ENCODE data around the gene GRB14. TPM values are rescaled to one million over a fixed set of nuclear protein-coding genes. Genes with fewer than 3 reads are reported as not detected.
"Not testable (repeated sequence)": the region's sequence is repeated elsewhere in the genome, so short reads cannot be mapped to it uniquely, and the experiment has no call there.

The GRB14 gene
- total RNA-seq, 1 experiment from 2014 or later: not detected

DNA sequence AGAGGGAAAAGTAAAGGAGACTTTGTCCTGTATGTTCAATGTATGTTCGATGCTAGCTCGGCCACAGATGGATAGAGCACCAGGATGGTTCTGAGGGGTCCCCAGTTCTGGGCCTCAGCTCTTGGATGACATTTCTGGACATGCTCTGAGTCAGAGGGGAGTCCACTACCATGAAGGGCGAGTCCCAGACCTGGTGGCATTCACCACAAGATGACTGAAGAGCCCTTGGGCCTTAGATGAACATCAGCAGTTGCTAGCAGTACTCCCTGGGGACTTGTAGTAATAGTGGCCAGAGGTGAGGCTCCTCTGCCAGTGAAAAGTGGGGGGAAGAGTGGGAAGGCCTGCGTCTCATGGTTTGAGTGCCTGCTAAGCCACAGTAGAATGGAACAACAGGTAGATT is 109.5 kb downstream of the GRB14 start:
- Histone ChIP-seq H3K27me3 (no peaks in the 10 kb centered on the region), H3K9me3 (replicated peaks) (0 out of 2 replicates have a peak, but pooled peaks cover 3% of the 10 kb centered on the region), H3K36me3 (no peaks in the 10 kb centered on the region), H3K4me3 (no peak overlapping the region), H3K4me1 (no peaks in the 10 kb centered on the region), H3K27ac (no peak overlapping the region)
- no peak for DNase-seq

DNA sequence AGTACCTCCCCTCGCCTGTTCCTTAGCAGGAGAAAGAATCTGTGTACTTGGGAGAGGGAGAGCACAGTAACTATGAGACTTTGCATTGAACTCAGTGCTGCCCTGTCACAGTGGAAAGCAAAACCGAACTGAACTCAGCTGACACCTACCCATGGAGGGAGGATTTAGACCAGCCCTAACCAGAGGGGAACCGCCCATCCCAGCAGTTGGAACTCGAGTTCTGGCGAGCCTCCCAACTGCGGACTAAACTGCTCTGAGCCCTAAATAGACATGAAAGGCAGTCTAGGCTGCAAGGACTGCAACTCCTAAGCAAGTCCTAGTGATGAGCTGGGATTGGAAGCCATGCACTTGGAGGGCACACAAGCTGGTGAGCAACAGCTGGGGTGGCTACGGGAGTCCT is 110.4 kb downstream of the GRB14 start:
- no peak for DNase-seq
- Histone ChIP-seq H3K9me3 (replicated peaks) (0 out of 2 replicates have a peak, but pooled peaks cover under 1% of the 10 kb centered on the region), H3K27ac (no peak overlapping the region), H3K4me3 (no peak overlapping the region), H3K36me3 (no peaks in the 10 kb centered on the region), H3K4me1 (no peaks in the 10 kb centered on the region), H3K27me3 (no peaks in the 10 kb centered on the region)

DNA sequence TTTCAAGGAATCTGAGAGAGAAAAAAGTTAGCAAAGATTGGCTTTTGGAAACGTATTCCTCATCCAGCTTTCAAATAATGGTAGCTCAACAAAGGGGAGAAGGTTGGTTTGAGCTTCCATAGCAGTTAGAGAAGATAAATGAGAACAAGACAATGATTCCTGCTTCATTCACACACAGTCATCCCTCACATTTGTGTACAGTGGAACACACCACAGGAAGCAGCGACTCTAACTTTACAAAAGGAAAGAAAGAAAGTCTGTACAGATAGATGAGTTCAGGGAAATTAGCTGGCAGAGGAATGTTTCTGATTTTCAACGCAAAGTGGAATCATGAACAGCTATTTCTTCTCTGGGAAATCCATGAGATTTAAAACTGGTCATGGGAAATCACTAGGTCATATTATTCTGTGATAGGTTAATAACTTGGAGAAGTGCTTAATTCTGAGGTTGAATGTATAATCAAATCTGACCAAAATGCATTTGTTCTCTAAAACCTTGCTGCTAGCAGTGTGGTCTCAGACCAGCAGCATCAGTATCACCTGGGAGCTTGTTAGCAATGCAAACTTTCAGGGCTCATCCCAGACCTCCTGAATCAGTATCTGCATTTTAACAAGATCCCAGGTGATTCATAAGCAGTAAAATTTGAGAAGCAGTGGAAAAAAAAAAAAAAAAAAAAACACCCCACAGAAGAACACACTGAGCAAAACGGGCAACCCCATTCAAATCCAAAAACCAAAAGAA is 112.0 kb downstream of the GRB14 start:
- no peak for DNase-seq
- Histone ChIP-seq H3K27me3 (no peaks in the 10 kb centered on the region), H3K36me3 (no peaks in the 10 kb centered on the region), H3K4me1 (no peaks in the 10 kb centered on the region), H3K4me3 (no peak overlapping the region), H3K27ac (no peak overlapping the region), H3K9me3 (replicated peaks) (no peaks in the 10 kb centered on the region)

- DNase-seq: peak; percentile 53 to 62
- H3K9me3 ChIP-seq (replicated peaks): no peaks in the 10 kb centered on the region
- no peaks in the 10 kb centered on the region for H3K36me3 ChIP-seq
- H3K4me1 ChIP-seq: no peaks in the 10 kb centered on the region
- no peak overlapping the region for H3K4me3 ChIP-seq
- no peaks in the 10 kb centered on the region for H3K27me3 ChIP-seq
- H3K27ac ChIP-seq: no peak overlapping the region
These were observed 117.0 kb downstream of the GRB14 start for GRCh38 chr2:164504253-164504652.

DNA sequence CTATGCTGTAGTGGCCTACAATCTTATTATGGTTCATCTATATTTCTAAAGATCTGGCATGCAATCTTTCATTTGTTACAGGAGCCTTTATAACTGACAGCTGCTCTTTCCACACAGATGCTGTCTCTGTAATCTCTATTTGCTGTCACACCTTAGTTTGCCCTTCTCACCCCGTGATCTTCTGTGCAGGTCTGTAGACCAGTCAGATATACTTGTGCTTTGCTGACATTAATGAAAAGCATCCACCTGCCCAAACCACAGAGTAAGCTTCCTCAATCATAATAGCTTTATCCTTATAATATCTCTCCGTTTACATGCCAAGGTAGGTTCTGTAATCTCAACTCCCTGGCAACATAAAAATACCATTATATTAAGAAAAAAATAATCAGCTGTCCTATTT is 122.4 kb downstream of the GRB14 start:
- no peaks in the 10 kb centered on the region for H3K4me1 ChIP-seq
- no peak for DNase-seq
- no peak overlapping the region for H3K27ac ChIP-seq
- no peaks in the 10 kb centered on the region for H3K9me3 ChIP-seq (replicated peaks)
- H3K36me3 ChIP-seq: no peaks in the 10 kb centered on the region
- H3K27me3 ChIP-seq: no peaks in the 10 kb centered on the region
- H3K4me3 ChIP-seq: no peak overlapping the region

DNA sequence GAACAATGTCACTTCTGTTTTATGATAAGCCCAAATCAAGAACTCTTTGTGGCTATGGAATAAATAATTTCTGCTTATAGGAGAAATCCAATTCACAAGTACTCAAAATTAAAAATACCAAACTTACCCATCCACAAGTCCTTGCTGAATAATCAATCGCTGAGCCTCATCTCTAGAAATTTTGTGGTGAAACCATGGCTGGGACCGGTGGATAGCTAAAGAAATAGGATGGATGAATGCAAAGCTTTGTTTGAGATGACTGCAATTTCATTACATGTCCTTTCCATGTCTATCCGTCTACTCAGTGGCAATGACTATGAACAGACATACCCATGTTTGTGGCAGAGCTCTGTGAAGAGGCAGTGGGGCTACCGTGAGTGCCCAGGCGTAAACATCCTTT is 124.4 kb downstream of the GRB14 start:
- Histone ChIP-seq H3K9me3 (replicated peaks) (no peaks in the 10 kb centered on the region), H3K27me3 (no peaks in the 10 kb centered on the region), H3K27ac (no peak overlapping the region), H3K4me3 (no peak overlapping the region), H3K36me3 (no peaks in the 10 kb centered on the region), H3K4me1 (no peaks in the 10 kb centered on the region)
- no peak for DNase-seq

GRCh38 chr2:164496421-164496820 is 124.9 kb downstream of the GRB14 start:
- Histone ChIP-seq H3K27ac (no peak overlapping the region), H3K9me3 (replicated peaks) (no peaks in the 10 kb centered on the region), H3K27me3 (no peaks in the 10 kb centered on the region), H3K4me1 (no peaks in the 10 kb centered on the region), H3K4me3 (no peak overlapping the region), H3K36me3 (no peaks in the 10 kb centered on the region)
- no peak for DNase-seq

DNA sequence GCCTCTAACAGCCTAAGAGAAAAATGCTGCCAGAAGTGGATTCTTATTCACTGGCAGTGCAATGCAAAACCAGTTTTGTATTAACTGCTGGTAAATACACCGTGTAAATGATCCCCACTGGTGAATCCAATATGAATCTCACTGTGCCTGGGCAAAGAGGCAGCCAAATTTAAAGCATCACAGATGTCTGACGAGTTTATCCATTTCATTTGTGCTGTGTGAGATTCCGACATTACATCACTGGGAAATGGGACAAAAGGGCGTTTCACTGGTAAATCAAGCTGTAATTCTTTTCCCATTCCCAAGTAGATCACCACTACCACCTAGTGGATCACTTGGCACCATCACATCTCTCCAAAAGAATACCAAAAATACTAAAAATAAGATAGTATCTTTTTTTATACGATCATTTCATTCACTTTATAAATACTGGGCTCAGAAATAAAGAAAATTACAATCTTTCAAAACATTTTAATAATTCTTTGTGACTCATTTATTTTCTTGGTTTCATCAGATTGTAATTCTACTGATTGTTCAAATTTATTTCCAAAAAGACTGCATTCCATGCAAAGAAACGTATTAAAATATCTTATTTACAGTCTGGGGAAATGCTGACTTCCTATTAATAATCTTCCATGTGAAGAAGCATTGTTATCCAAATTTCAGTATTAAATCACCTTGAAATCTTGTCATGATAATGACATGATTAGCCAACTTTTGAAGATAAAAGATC is 125.6 kb downstream of the GRB14 start:
- DNase-seq: peak in 1 of 2 experiments; percentile 65

GRCh38 chr2:164485541-164485940 is 135.7 kb downstream of the GRB14 start:
- H3K36me3 ChIP-seq: no peaks in the 10 kb centered on the region
- no peak overlapping the region for H3K4me3 ChIP-seq
- H3K27ac ChIP-seq: no peak overlapping the region
- H3K9me3 ChIP-seq (replicated peaks): no peaks in the 10 kb centered on the region
- no peaks in the 10 kb centered on the region for H3K4me1 ChIP-seq
- no peak for DNase-seq
- 0 out of 2 replicates have a peak, but pooled peaks cover 3% of the 10 kb centered on the region for H3K27me3 ChIP-seq

More for the DNA sequence above, 125.6 kb downstream of the GRB14 start:
- Histone ChIP-seq H3K9me3 (replicated peaks) (no peaks in the 10 kb centered on the region), H3K4me3 (no peak overlapping the region), H3K27ac (no peak overlapping the region), H3K27me3 (no peaks in the 10 kb centered on the region), H3K36me3 (no peaks in the 10 kb centered on the region), H3K4me1 (no peaks in the 10 kb centered on the region)

DNA sequence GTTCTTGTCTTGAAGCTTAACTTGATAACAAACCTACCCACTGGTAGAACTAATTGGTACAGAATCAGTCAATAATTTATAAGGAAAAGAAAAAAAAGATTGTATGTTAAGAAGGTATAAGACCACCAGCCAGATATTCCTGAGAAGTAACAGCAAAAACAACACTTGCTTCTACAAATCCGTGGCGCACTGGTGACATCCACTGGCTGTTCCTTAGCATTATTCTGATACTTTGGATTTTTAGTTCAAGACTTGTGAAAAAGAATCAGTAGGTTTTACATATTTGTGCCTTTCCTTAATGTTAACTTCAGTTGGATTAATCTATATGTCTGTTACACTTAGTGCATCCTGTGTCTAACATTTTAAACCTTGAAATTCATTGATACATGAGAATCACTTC is 141.8 kb downstream of the GRB14 start:
- Histone ChIP-seq H3K4me1 (no peaks in the 10 kb centered on the region), H3K27ac (no peak overlapping the region), H3K36me3 (no peaks in the 10 kb centered on the region), H3K9me3 (replicated peaks) (no peaks in the 10 kb centered on the region), H3K27me3 (no peaks in the 10 kb centered on the region), H3K4me3 (no peak overlapping the region)
- peak; percentile 4 to 47 for DNase-seq

GRCh38 chr2:164478205-164478604 is 143.1 kb downstream of the GRB14 start:
- no peak overlapping the region for H3K27ac ChIP-seq
- DNase-seq: no peak

DNA sequence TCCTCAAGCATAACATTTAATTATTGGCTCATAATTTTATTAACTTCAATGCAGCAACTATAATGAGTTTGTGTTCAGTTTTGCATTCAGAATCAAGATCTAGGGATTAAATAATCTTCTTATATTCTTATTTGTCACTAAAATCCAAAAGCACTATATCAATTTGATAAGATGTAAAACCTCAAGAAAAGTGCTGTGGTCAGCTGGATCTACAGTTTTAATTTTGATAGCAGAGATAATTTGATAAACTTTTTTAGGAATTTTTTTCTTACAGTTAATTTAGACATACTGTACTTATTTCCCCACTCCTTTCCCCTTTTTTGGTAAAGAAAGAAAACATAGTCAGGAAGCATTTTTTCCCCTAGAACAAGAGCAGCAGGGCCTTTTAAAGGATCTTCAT is 146.4 kb downstream of the GRB14 start:
- no peak overlapping the region for H3K4me3 ChIP-seq
- H3K27me3 ChIP-seq: no peaks in the 10 kb centered on the region
- H3K9me3 ChIP-seq (replicated peaks): no peaks in the 10 kb centered on the region
- H3K36me3 ChIP-seq: no peaks in the 10 kb centered on the region
- no peak for DNase-seq
- no peaks in the 10 kb centered on the region for H3K4me1 ChIP-seq
- no peak overlapping the region for H3K27ac ChIP-seq

More at GRCh38 chr2:164478205-164478604, 143.1 kb downstream of the GRB14 start:
- Histone ChIP-seq H3K36me3 (no peaks in the 10 kb centered on the region), H3K4me3 (no peak overlapping the region), H3K4me1 (no peaks in the 10 kb centered on the region), H3K9me3 (replicated peaks) (no peaks in the 10 kb centered on the region), H3K27me3 (no peaks in the 10 kb centered on the region)

DNA sequence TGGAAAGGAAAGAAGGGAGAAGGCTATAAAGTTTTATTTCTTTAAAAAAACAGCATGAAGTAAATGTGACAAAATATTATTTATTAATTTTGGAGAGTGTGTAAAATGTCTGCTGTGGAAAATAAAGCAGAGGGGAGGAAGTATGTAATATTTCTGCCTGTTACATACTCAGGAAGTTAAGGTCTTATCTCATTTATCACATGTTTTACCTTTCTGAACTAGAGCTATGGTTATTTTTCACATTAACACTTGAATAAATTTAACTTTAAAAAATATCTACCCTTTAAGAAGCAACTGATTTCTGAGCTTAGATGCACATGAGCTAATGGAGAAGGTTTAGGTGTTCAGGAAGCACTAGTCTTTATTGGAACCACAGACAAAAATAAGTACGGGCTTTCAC is 148.3 kb downstream of the GRB14 start:
- Histone ChIP-seq H3K36me3 (no peaks in the 10 kb centered on the region), H3K27me3 (no peaks in the 10 kb centered on the region), H3K27ac (no peak overlapping the region), H3K9me3 (replicated peaks) (no peaks in the 10 kb centered on the region), H3K4me3 (no peak overlapping the region), H3K4me1 (no peaks in the 10 kb centered on the region)
- no peak for DNase-seq

DNA sequence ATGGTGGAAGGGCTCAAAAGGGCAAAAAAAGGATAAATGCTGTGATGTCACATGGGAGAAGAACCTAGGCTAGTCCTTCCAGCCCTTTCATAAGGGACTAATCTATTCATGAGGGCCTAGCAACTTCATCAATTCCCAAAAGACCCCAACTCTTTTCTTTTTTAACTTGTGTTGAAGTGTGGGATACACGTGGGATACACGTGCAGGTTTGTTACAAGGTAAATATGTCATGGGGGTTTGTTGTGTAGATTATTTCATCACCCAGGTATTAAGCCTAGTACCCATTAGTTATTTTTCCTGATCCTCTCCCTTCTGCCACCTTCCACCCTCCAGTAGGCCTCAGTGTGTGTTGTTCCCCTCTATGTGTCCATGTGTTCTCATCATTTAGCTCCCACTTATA is 156.2 kb downstream of the GRB14 start:
- H3K27ac ChIP-seq; H3K9me3 ChIP-seq (replicated peaks); H3K4me3 ChIP-seq; H3K4me1 ChIP-seq; DNase-seq; H3K27me3 ChIP-seq; H3K36me3 ChIP-seq: not testable (repeated sequence)

DNA sequence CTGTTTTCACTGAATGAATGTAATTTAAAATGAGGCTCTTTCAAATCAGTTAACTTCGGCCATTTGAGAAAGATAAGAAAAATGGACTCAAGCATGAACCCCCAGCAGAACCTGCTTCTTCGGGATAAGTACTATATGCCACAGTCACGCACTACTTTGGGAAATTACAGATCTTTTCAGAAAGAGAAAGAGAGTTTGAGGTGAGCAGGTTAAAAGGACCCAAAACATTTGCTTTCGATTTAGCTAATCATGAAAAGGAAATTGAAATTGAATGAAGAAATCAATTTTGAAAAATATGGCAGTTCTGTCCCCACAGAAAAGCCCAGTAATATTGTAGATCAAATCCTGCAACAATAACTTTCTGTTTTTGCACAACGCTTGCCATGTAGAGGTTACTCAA is 156.9 kb downstream of the GRB14 start:
- no peak overlapping the region for H3K4me3 ChIP-seq
- H3K27me3 ChIP-seq: no peaks in the 10 kb centered on the region
- H3K4me1 ChIP-seq: no peaks in the 10 kb centered on the region
- no peak for DNase-seq
- no peaks in the 10 kb centered on the region for H3K9me3 ChIP-seq (replicated peaks)
- H3K27ac ChIP-seq: no peak overlapping the region
- no peaks in the 10 kb centered on the region for H3K36me3 ChIP-seq

All from SJCRH30 (cell line).